Right ventricle myocardium superior (tissue), 1 donor: ENCODE measurements around the gene MYMX. TPM values are rescaled to one million over a fixed set of nuclear protein-coding genes. Genes with fewer than 3 reads are reported as not detected.

Experiments
- ATAC-seq: fragments of 200-7000 bp; cut with Tn5 transposase; one replicate; pipeline ENCODE4 v1.9.1; 2020; ENCODE audit warnings: mild to moderate bottlenecking; ENCODE audit not compliant: poor library complexity
- DNase-seq: peaks from one replicate; pipeline ENCODE4 v3.0.0-alpha.2; 2020
- intact Hi-C: fragments of 100-400 bp; cut with DNase I; formaldehyde crosslinking; loops from one replicate; pipeline ENCODE4 v1.11.2; 2022
- total RNA-seq: library from RNA; stranded (reverse); fragmentation: NEBNext Ultra II Directional; extraction: Animal tissue kit (Norgen Biotek cat#: 25700); gene quantifications from one replicate; pipeline ENCODE4 v1.2.1, GENCODE V29; 2021
- donor health status: DM: no; HTN: yes; CAD: no; lungs with severe emphysema.

The MYMX gene
- total RNA-seq, 1 donor from 2014 or later, result 0.56 TPM

DNA sequence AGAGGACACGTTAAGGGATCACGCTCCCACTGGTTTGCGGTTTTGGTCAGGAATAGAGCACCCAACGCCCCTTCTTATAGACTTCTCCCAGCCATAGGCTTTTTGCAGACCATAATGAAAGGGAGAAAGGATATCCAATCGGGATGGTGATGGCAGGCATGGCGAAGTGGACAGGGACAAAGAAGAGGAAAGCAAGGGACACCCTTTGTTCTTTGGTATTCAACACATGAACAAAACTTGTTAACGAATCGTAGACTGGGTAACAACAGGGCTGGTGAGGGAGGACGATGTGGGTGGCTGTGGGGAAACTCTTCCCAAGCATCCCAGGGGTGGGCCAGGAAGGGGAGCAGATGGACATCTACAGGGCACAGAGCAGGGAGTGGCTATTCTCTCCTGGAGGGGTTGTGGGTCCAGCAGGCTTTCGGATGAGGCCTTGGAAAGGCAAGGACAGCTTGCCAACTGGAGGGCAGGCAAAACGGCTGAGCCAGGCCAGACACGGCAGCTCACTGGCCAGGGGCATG lies 28.7 kb downstream of the MYMX start:
- ATAC-seq (no peak), DNase-seq (no peak)
- intact Hi-C loops, result no loop called here

DNA sequence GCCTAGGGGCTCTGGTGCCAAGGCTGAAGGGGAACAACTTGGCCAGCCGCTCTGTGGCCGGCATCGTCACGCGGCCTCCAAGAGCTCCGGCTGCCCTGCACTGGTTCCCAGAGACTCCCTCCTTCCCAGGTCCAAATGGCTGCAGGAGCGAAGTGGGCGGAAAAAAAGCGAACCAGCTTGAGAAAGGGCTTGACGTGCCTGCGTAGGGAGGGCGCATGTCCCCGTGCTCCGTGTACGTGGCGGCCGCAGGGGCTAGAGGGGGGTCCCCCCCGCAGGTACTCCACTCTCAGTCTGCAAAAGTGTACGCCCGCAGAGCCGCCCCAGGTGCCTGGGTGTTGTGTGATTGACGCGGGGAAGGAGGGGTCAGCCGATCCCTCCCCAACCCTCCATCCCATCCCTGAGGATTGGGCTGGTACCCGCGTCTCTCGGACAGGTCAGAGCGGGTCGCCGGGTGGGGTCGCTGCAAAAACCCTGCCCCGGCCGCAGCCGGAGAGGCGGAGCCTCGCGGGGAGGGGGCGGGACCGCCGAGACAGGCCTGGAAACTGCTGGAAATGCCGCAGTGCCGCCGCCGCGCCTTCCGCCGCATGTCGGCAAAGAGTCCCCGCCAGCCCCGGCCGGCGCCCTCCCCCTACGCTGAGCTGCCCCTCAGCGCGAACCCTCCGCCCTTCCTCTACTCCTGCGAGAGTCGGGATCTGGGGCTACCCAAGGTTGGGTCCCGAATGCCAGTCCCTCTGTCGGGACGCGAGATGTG lies 29.4 kb downstream of the MYMX start:
- intact Hi-C loops, result no loop called here
- DNase-seq (peak; percentile 95), ATAC-seq (peak; percentile 85)

DNA sequence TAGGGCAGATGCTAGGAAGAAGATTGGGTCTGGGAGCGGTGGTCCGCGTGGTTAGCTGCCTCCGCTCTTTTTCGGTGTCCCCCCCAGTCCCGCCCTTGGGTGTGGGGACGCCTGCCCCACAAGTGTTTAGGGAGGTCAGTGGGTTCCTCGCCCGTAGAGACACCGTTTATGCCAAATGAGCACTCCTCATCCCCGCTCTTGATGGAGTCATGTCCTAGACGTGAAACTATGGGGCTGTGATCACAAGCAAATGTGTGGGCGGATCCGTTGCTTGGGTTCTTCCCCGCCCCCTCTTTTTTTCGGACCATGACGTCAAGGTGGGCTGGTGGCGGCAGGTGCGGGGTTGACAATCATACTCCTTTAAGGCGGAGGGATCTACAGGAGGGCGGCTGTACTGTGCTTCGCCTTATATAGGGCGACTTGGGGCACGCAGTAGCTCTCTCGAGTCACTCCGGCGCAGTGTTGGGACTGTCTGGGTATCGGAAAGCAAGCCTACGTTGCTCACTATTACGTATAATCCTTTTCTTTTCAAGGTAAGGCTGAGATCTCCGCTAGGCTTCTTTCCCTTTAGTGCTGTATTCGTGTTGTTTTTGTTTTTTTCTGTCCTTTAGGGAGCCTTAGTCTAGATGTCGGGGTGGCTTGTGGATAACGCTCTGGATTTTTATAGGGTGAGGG lies 30.1 kb downstream of the MYMX start, which contains the start of gene HSP90AB1:
HSP90AB1 (plus strand) TSS at position 439 of the 675 bp plus-strand sequence. CDS start 1,529 bp downstream, outside the sequence.
- DNase-seq (peak; percentile 96), ATAC-seq (peak; percentile 93)
- intact Hi-C loops, result no loop called here

DNA sequence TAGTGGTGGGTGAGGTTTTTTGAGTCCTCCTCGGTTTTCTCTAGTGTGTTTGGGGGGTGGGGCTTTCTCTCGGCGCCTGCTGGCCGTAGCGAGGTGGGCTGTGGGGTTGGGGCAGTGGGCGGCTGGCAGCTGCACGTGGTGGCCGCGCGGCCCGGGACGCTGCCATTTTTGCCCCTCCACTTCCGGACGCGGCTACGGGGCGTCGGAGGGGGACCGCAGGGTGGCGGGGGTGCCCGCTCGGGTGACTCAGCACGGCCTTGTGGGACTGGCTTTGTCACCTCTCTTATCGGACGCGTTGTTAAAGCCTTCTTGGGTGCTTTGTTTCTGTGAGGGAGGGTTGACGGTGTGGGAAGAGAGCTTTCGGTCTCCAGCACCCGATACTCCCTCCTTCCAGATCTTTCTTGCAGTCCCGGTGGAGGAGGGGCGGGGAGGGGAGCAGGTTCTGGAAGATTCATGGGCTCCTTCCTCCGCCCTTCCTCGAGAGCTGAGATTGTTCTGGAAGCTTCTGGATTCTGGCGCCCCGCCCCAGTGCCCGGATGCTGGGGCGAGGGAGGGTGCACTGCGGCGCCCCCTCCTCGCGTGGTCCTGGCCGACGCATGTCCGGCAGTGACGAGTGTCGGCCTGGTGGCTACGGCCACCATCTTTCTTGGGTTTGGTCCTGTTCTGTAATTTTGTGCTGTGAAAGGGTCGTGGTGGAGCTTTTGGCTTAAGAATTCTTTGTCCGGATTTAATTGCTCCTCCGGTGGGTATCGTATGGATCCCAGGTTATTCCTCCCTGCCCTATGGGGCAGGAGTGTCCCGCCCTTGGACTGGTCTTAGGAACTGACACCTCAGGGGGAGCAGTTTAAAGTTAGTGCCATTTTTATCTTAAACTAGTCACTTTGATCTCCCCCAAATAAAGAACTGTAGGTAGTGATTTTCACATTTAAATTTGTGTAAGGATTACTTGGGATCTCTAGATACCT lies 30.9 kb downstream of the MYMX start:
- ATAC-seq, result peak; percentile 36
- DNase-seq, result peak; percentile 77
- intact Hi-C loops, result no loop called here

DNA sequence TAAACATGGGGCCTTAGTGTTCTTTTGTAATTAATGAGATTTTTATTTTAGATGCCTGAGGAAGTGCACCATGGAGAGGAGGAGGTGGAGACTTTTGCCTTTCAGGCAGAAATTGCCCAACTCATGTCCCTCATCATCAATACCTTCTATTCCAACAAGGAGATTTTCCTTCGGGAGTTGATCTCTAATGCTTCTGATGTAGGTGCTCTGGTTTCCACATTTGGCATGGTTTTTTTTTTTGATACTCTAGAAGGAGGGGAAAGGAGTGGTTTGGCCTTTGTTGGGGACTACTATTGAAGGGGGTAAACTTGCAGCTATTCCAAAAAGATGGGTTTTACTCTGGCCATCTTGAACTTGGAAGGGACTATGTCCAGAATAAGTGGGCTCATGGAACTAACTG lies 31.9 kb downstream of the MYMX start:
- DNase-seq, result no peak
- intact Hi-C loops, result no loop called here
- ATAC-seq, result no peak

DNA sequence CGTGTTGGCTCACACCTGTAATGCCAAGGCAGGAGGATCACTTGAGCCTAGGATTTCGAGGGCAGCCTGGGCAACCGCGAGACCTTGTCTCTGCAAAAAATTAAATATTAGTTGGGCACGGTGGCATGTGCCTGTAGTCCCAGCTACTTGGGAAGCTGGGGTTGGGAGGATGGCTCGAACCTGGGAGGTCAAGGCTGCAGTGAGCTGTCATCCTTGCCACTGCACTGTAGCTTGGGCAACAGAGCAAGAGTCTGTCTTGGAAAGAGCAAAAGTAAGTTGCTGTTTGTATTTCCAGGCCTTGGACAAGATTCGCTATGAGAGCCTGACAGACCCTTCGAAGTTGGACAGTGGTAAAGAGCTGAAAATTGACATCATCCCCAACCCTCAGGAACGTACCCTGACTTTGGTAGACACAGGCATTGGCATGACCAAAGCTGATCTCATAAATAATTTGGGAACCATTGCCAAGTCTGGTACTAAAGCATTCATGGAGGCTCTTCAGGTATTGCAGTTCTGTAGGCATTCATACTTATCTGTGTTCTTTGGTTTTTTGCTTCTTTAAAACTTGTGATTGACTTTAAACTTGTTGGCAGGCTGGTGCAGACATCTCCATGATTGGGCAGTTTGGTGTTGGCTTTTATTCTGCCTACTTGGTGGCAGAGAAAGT lies 32.5 kb downstream of the MYMX start:
- DNase-seq (no peak), ATAC-seq (no peak)
- intact Hi-C loops, result no loop called here

DNA sequence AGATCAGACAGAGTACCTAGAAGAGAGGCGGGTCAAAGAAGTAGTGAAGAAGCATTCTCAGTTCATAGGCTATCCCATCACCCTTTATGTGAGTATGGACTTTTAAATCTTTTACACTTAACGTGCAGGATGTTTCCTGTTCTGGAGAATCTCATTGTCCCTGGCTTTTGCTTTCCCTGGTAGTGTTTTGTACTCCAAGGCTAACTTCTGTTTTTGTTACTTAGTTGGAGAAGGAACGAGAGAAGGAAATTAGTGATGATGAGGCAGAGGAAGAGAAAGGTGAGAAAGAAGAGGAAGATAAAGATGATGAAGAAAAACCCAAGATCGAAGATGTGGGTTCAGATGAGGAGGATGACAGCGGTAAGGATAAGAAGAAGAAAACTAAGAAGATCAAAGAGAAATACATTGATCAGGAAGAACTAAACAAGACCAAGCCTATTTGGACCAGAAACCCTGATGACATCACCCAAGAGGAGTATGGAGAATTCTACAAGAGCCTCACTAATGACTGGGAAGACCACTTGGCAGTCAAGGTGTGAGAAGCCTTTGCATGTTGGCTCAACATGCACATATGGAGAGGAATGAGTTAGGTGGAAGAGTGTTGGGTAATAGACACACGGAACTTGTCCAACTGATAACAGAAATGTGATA lies 33.5 kb downstream of the MYMX start:
- intact Hi-C loops, result no loop called here
- ATAC-seq (no peak), DNase-seq (no peak)

DNA sequence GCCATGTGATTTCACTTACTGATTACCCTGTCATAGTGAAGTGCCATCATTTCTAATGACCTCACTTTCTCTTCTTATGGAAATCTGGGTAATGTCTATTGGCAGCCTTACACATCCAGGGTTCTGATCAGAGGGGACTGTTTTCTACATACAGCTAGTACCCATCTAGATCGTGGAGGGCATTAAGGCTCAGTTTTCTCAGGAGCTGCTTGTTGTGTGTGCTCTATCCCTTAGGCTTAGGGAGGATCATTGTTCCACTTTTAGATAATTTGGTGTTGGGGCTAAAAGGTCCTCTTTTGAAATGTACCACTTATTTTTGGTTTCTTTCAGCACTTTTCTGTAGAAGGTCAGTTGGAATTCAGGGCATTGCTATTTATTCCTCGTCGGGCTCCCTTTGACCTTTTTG lies 34.0 kb downstream of the MYMX start:
- ATAC-seq (no peak), DNase-seq (no peak)
- intact Hi-C loops, result no loop called here

DNA sequence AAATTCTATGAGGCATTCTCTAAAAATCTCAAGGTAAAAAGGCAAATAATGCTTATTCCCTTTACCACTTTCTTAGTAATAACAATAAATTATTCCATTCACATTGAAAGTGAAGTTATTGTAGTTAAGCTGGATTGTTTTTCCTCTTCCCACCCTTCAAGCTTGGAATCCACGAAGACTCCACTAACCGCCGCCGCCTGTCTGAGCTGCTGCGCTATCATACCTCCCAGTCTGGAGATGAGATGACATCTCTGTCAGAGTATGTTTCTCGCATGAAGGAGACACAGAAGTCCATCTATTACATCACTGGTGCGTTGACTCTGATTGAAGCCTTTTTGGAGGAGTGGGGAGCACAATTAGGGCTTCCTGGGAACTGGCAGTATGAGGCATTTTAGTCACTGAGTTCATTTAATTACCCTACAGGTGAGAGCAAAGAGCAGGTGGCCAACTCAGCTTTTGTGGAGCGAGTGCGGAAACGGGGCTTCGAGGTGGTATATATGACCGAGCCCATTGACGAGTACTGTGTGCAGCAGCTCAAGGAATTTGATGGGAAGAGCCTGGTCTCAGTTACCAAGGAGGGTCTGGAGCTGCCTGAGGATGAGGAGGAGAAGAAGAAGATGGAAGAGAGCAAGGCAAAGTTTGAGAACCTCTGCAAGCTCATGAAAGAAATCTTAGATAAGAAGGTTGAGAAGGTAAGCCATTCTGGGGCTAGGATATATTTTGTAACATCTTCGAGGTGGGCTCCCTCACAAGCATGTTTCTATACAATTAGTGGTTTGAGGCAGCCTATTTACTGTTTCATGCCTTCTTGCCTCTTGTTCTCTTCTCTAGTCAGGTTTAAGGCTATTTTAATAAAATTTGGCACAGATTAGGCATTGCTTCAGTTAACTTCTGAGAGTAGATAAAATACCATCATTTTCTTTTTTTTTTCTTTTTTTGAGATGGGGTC lies 35.1 kb downstream of the MYMX start:
- intact Hi-C loops, result no loop called here
- ATAC-seq (no peak), DNase-seq (no peak)

DNA sequence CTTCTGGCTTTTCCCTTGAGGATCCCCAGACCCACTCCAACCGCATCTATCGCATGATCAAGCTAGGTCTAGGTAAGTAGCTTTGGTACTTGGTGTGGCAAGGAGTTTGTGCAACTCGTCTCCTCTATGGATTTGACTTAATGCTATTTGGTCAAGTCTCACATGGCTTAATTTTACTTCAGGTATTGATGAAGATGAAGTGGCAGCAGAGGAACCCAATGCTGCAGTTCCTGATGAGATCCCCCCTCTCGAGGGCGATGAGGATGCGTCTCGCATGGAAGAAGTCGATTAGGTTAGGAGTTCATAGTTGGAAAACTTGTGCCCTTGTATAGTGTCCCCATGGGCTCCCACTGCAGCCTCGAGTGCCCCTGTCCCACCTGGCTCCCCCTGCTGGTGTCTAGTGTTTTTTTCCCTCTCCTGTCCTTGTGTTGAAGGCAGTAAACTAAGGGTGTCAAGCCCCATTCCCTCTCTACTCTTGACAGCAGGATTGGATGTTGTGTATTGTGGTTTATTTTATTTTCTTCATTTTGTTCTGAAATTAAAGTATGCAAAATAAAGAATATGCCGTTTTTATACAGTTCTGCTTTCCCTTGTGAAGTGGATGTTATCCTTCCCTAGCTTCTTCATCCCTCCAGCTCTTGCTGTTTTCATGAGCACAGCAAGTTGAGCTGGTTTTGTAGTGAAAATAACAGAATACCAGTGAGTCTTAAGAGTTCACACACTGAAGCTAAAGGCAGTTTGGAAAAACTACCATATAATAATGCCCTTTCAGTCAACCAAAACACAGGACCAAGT lies 36.8 kb downstream of the MYMX start:
- ATAC-seq, result no peak
- no peak for DNase-seq
- intact Hi-C loops, result no loop called here

DNA sequence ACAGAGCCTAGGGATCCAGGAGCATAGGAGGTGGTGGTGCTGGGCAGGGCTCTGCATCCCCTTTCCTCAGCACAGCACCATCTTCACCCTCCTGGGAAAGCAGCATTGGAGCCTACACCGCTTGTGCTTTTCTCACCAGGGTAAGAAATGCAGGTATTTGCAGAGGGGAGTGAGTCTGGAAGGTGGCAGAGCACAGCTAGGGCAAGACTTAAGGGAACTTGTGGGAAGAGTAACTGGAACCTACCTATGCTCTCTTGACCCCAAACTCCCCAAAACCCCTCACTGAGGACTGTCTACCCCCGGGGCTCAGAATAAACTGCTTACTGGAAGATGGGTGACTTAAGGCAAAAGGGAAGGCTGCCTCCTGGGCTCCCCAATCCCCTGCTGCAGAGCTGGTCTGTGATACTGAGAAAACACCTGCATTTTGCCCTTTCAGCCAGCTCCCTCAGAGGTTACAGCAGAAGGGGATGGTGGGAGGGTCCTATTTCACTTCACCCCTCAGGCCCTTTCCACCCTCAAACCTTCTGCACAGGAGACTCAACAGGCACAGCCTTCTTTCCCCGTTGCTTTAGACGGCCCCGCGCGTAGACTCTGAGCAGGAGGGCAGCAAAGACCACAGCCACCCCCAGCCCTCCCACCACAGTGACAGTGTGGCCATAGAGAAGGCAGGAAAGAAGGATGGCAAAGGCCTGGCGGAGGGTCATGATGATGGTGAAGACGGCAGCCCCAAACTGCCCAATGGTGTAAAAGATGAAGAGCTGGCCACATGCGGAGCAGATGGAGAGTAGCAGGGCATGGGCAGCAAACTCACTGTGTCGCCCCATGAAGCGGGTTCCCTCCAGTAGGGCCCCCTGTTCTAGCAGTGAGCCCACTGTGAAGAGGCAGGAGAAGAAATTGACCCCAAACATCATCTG lies 37.7 kb downstream of the MYMX start:
- DNase-seq, result no peak
- no peak for ATAC-seq
- intact Hi-C loops, result no loop called here

DNA sequence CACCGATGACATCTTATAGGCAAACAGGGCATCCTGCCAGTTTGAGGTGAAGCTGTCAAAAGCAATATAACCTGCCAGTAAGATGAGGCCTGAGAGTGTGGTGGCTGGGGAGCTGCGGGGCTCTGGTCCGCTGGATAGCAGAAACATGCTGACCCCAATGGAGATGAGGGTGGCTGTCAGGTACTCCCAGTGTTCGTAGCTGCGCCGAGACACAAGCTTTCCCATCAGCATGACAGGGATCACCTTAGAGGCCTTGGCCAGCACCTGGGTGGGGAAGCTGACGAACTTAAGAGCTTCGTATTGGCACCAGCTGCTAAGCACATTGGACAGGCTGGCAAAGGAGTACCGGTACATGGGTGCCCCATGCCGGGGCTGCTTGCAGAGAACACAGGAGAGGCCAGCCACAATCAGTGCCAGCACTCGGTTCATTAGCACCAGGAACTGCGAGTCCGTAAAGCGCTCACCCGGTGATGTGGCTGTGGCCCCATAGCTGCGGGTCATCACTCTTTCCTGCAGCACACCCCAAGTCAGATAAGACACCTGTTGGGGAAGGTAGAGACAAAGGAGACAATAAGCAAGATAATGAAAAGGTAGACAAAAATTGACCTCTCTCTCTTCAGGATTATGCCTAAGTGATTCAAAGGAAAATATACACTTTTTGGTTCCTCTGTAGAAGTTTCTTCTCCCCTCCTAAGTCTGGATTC lies 38.5 kb downstream of the MYMX start:
- intact Hi-C loops, result no loop called here
- no peak for DNase-seq
- no peak for ATAC-seq

DNA sequence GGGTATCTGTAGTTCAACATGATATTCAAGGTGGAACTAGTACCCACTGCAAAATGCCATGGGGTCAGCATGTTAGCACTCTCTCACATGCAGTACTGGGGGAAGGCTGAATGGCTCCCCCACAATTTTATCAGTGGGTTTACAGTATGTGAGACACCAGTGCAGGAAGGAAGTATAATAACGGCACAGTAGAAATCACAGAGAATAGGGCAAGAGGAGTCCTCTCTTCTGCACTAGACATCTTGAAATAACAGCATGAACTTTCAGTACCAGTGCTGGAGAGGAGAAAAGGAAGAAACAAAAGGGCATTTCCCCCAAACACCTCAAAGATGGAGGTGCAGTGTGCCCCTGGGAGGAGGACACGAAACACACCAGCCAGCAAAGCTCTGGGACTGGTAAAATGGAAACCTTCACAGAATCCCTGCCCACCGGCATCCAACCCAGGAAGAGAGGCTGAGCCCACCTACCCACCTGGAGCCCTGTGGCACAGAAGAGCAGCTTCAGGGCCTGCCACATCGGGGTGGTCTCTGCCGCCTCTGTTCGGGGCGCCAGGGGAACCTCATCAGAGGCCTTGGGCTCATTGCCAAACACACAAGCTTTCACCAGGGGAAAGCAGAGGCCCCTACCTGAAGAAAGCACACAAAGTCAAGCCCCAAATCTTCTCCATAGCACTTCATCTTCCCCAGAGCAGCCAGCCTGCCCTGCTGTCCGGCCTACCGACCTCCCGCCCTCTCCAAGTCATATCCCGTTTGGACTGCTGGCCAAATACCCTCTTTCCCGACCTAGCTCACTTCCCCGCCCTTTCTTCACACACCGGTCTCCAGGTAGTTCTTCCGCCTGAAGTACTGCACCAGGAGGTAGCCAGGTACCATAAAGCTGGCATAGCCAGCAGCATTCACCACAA lies 39.4 kb downstream of the MYMX start:
- no peak for ATAC-seq

DNA sequence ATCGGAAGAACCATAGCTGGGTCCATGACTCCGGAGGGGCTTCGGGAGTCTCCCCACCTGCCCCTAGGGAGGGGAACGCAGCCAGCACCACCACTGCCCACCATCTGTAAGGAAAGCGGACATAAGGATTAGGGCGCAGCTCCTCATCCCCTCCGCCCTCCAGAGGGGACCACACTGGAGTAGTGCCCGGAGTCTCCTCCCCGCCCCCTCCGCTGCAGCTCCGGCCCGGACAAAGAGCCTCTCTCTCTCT lies 40.0 kb downstream of the MYMX start:
- intact Hi-C loops, result no loop called here
- no peak for DNase-seq
- ATAC-seq, result no peak

More for the DNA sequence above, 39.4 kb downstream of the MYMX start:
- DNase-seq, result no peak
- intact Hi-C loops, result no loop called here
